WTC11 (cell line): Measurements from ENCODE around the gene ALG6. TPM values are rescaled to one million over a fixed set of nuclear protein-coding genes. Genes with fewer than 3 reads are reported as not detected.

ENCODE experiments used
- ATAC-seq: fragments of 200-7000 bp; cut with Tn5 transposase; 2 replicates; pipeline ENCODE4 v1.10.0; 2021; ENCODE audit warnings: mild to moderate bottlenecking, moderate library complexity
- CTCF ChIA-PET: fragments of 300-600 bp; sonication (Branson Sonifier 250); formaldehyde crosslinking; loops from one replicate; lab custom pipeline; 2021; ENCODE audit warnings: antibody characterized with exemption; lab: Charles Lee
- POLR2A ChIA-PET: fragments of 350-600 bp; sonication (Branson Sonifier 250); formaldehyde crosslinking; loops from one replicate; lab custom pipeline; 2021; ENCODE audit warnings: antibody characterized with exemption; lab: Charles Lee
- DNase-seq: peaks from one replicate; pipeline ENCODE4 v3.0.0; 2021; ENCODE audit warnings: low spot score
- H3K27ac Mint-ChIP-seq: 2 replicates; pipeline ENCODE4 v1.8.0; 2021; ENCODE audit warnings: mixed read lengths
- H3K27me3 Mint-ChIP-seq: 2 replicates; pipeline ENCODE4 v1.8.0; 2021; ENCODE audit warnings: low read depth, mild to moderate bottlenecking, moderate library complexity, mixed read lengths
- H3K36me3 Mint-ChIP-seq: 2 replicates; pipeline ENCODE4 v1.8.0; 2021; ENCODE audit warnings: mixed read lengths
- H3K4me1 Mint-ChIP-seq: 2 replicates; pipeline ENCODE4 v1.8.0; 2022; ENCODE audit warnings: mixed read lengths
- H3K4me3 Mint-ChIP-seq: 2 replicates; pipeline ENCODE4 v1.8.0; 2021; ENCODE audit warnings: mild to moderate bottlenecking, moderate library complexity, mixed read lengths
- H3K9me3 Mint-ChIP-seq: 2 replicates; pipeline ENCODE4 v1.8.0; 2021; ENCODE audit warnings: mixed read lengths
- CBFB ChIP-seq: sonication (generic); formaldehyde crosslinking; IDR thresholded peaks from 2 replicates; pipeline ENCODE4 v1.8.1; 2022; ENCODE audit warnings: mild to moderate bottlenecking, low read depth, missing genetic modification reagents
- ERG ChIP-seq: fragments of 250-450 bp; sonication (Bioruptor Pico); IDR thresholded peaks from 2 replicates; pipeline ENCODE4 v1.8.0; 2021; ENCODE audit warnings: mild to moderate bottlenecking
- ETV6 ChIP-seq: sonication (generic); formaldehyde crosslinking; IDR thresholded peaks from 2 replicates; pipeline ENCODE4 v1.8.1; 2022; ENCODE audit warnings: mild to moderate bottlenecking, missing genetic modification reagents
- FOXP4 ChIP-seq: sonication (generic); formaldehyde crosslinking; IDR thresholded peaks from 2 replicates; pipeline ENCODE4 v1.8.0; 2022; ENCODE audit warnings: mild to moderate bottlenecking, missing genetic modification reagents
- GRHL2 ChIP-seq: fragments of 250-450 bp; sonication (Bioruptor Pico); IDR thresholded peaks from 2 replicates; pipeline ENCODE4 v1.8.0; 2022; ENCODE audit warnings: mild to moderate bottlenecking, moderate library complexity; ENCODE audit not compliant: insufficient replicate concordance, severe bottlenecking
- GTF2I ChIP-seq: fragments of 250-450 bp; sonication (Bioruptor Pico); conservative IDR thresholded peaks from 2 replicates; pipeline ENCODE4 v1.4.0; 2021; ENCODE audit warnings: mild to moderate bottlenecking
- IRF2 ChIP-seq: sonication (generic); formaldehyde crosslinking; IDR thresholded peaks from 2 replicates; pipeline ENCODE4 v1.8.0; 2022; ENCODE audit warnings: low read depth, missing genetic modification reagents, borderline replicate concordance
- JUN ChIP-seq: sonication (generic); formaldehyde crosslinking; IDR thresholded peaks from 2 replicates; pipeline ENCODE4 v1.8.0; 2023; ENCODE audit warnings: mild to moderate bottlenecking, missing genetic modification reagents
- NFATC4 ChIP-seq: fragments of 250-450 bp; sonication (Bioruptor Pico); IDR thresholded peaks from 2 replicates; pipeline ENCODE4 v1.9.0; 2021; ENCODE audit warnings: mild to moderate bottlenecking
- NFYB ChIP-seq: sonication (generic); formaldehyde crosslinking; conservative IDR thresholded peaks from 2 replicates; pipeline ENCODE4 v1.8.0; 2022; ENCODE audit warnings: low read depth, missing genetic modification reagents
- NR3C1 ChIP-seq: sonication (generic); formaldehyde crosslinking; conservative IDR thresholded peaks from 2 replicates; pipeline ENCODE4 v1.8.1; 2023; ENCODE audit warnings: low read depth, mild to moderate bottlenecking, missing genetic modification reagents
- RORB ChIP-seq: fragments of 250-450 bp; sonication (Bioruptor Pico); IDR thresholded peaks from 2 replicates; pipeline ENCODE4 v1.9.0; 2021; ENCODE audit warnings: mild to moderate bottlenecking
- TEAD1 ChIP-seq: sonication (generic); formaldehyde crosslinking; IDR thresholded peaks from 2 replicates; pipeline ENCODE4 v1.8.0; 2022; ENCODE audit warnings: mild to moderate bottlenecking, missing genetic modification reagents
- TEAD4 ChIP-seq: sonication (generic); formaldehyde crosslinking; IDR thresholded peaks from 2 replicates; pipeline ENCODE4 v1.8.0; 2022; ENCODE audit warnings: mild to moderate bottlenecking, missing genetic modification reagents
- ZBTB43 ChIP-seq: sonication (generic); formaldehyde crosslinking; IDR thresholded peaks from 2 replicates; pipeline ENCODE4 v1.8.1; 2023; ENCODE audit warnings: mild to moderate bottlenecking, missing genetic modification reagents
- ZNF232 ChIP-seq: sonication (generic); formaldehyde crosslinking; IDR thresholded peaks from 2 replicates; pipeline ENCODE4 v1.8.0; 2022; ENCODE audit warnings: mild to moderate bottlenecking, missing genetic modification reagents
- ZNF396 ChIP-seq: fragments of 250-450 bp; sonication (Bioruptor Pico); IDR thresholded peaks from 2 replicates; pipeline ENCODE4 v1.8.0; 2021; ENCODE audit warnings: mild to moderate bottlenecking, moderate library complexity, borderline replicate concordance
- ZNF423 ChIP-seq: fragments of 250-450 bp; sonication (Bioruptor Pico); IDR thresholded peaks from 2 replicates; pipeline ENCODE4 v2.1.2; 2022; ENCODE audit warnings: mild to moderate bottlenecking, moderate library complexity
- ZNF671 ChIP-seq: fragments of 250-450 bp; sonication (Bioruptor Pico); IDR thresholded peaks from 2 replicates; pipeline ENCODE4 v1.8.0; 2021; ENCODE audit warnings: mild to moderate bottlenecking
- total RNA-seq: library from RNA; stranded (reverse); gene quantifications from 3 replicates; pipeline ENCODE4 v1.2.3, GENCODE V29; 2021
- TF ChIP-seq, protein P1 (sequence below): sonication (generic); formaldehyde crosslinking; IDR thresholded peaks from 2 replicates; pipeline ENCODE4 v1.8.1; 2023; ENCODE audit warnings: mild to moderate bottlenecking, missing genetic modification reagents, borderline replicate concordance
- TF ChIP-seq, protein P2 (sequence below): sonication (generic); formaldehyde crosslinking; IDR thresholded peaks from 2 replicates; pipeline ENCODE4 v1.8.1; 2022; ENCODE audit warnings: missing genetic modification reagents, borderline replicate concordance
- TF ChIP-seq, protein P3 (sequence below): sonication (generic); formaldehyde crosslinking; IDR thresholded peaks from 2 replicates; pipeline ENCODE4 v1.8.1; 2022; ENCODE audit warnings: low read depth, missing genetic modification reagents, borderline replicate concordance
- TF ChIP-seq, protein P4 (sequence below): fragments of 250-450 bp; sonication (Bioruptor Pico); IDR thresholded peaks from 2 replicates; pipeline ENCODE4 v2.1.2; 2022; ENCODE audit warnings: mild to moderate bottlenecking, moderate library complexity

Gene ALG6
- total RNA-seq, 1 experiment from 2014 or later, result 17.6 TPM

- CTCF ChIA-PET, result interaction anchor here (0.6 to 1.6 kb wide), 10 partner anchors 56 to 584 kb away, joined by 3 to 6 read pairs (median 4); no protein-coding TSS in a partner anchor
- peak; percentile 49 for DNase-seq
- 0 out of 2 replicates have a peak overlapping the region, but pooled peaks have one; percentile 53 for H3K27ac Mint-ChIP-seq
- TF ChIP-seq NFATC4 (no peak), IRF2 (no peak), ERG (no peak), ZNF423 (no peak), ZNF232 (CRISPR knock-in tag) (no peak), JUN (0 out of 2 replicates have a peak, but pooled peaks have one; percentile 11), TEAD1 (CRISPR knock-in tag) (peak; percentile 52; the same call in 1 of the 2 replicates), GTF2I (CRISPR knock-in tag) (no peak), TEAD4 (CRISPR knock-in tag) (0 out of 2 replicates have a peak, but pooled peaks have one; percentile 15), ZBTB43 (0 out of 2 replicates have a peak, but pooled peaks have one; percentile 68), ZNF671 (CRISPR knock-in tag) (no peak), ZNF396 (CRISPR knock-in tag) (no peak), NFYB (CRISPR knock-in tag) (no peak), RORB (CRISPR knock-in tag) (no peak), NR3C1 (peak; percentile 9; the same call in 1 of the 2 replicates), ETV6 (CRISPR knock-in tag) (no peak), GRHL2 (CRISPR knock-in tag) (no peak), CBFB (CRISPR knock-in tag) (no peak), FOXP4 (CRISPR knock-in tag) (0 out of 2 replicates have a peak, but pooled peaks have one; percentile 16)
- TF ChIP-seq, protein P1, sequence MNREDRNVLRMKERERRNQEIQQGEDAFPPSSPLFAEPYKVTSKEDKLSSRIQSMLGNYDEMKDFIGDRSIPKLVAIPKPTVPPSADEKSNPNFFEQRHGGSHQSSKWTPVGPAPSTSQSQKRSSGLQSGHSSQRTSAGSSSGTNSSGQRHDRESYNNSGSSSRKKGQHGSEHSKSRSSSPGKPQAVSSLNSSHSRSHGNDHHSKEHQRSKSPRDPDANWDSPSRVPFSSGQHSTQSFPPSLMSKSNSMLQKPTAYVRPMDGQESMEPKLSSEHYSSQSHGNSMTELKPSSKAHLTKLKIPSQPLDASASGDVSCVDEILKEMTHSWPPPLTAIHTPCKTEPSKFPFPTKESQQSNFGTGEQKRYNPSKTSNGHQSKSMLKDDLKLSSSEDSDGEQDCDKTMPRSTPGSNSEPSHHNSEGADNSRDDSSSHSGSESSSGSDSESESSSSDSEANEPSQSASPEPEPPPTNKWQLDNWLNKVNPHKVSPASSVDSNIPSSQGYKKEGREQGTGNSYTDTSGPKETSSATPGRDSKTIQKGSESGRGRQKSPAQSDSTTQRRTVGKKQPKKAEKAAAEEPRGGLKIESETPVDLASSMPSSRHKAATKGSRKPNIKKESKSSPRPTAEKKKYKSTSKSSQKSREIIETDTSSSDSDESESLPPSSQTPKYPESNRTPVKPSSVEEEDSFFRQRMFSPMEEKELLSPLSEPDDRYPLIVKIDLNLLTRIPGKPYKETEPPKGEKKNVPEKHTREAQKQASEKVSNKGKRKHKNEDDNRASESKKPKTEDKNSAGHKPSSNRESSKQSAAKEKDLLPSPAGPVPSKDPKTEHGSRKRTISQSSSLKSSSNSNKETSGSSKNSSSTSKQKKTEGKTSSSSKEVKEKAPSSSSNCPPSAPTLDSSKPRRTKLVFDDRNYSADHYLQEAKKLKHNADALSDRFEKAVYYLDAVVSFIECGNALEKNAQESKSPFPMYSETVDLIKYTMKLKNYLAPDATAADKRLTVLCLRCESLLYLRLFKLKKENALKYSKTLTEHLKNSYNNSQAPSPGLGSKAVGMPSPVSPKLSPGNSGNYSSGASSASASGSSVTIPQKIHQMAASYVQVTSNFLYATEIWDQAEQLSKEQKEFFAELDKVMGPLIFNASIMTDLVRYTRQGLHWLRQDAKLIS (CRISPR knock-in tag), result no peak
- TF ChIP-seq, protein P2, sequence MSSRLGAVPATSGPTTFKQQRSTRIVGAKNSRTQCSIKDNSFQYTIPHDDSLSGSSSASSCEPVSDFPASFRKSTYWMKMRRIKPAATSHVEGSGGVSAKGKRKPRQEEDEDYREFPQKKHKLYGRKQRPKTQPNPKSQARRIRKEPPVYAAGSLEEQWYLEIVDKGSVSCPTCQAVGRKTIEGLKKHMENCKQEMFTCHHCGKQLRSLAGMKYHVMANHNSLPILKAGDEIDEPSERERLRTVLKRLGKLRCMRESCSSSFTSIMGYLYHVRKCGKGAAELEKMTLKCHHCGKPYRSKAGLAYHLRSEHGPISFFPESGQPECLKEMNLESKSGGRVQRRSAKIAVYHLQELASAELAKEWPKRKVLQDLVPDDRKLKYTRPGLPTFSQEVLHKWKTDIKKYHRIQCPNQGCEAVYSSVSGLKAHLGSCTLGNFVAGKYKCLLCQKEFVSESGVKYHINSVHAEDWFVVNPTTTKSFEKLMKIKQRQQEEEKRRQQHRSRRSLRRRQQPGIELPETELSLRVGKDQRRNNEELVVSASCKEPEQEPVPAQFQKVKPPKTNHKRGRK (CRISPR knock-in tag), result no peak
- TF ChIP-seq, protein P3, sequence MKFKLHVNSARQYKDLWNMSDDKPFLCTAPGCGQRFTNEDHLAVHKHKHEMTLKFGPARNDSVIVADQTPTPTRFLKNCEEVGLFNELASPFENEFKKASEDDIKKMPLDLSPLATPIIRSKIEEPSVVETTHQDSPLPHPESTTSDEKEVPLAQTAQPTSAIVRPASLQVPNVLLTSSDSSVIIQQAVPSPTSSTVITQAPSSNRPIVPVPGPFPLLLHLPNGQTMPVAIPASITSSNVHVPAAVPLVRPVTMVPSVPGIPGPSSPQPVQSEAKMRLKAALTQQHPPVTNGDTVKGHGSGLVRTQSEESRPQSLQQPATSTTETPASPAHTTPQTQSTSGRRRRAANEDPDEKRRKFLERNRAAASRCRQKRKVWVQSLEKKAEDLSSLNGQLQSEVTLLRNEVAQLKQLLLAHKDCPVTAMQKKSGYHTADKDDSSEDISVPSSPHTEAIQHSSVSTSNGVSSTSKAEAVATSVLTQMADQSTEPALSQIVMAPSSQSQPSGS (CRISPR knock-in tag), result no peak
- TF ChIP-seq, protein P4, sequence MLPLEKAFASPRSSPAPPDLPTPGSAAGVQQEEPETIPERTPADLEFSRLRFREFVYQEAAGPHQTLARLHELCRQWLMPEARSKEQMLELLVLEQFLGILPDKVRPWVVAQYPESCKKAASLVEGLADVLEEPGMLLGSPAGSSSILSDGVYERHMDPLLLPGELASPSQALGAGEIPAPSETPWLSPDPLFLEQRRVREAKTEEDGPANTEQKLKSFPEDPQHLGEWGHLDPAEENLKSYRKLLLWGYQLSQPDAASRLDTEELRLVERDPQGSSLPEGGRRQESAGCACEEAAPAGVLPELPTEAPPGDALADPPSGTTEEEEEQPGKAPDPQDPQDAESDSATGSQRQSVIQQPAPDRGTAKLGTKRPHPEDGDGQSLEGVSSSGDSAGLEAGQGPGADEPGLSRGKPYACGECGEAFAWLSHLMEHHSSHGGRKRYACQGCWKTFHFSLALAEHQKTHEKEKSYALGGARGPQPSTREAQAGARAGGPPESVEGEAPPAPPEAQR (CRISPR knock-in tag), result no peak
Observed at GRCh38 chr1:63323865-63324778, 43.3 kb upstream of the ALG6 start.

More at GRCh38 chr1:63323865-63324778, 43.3 kb upstream of the ALG6 start:
- H3K4me3 Mint-ChIP-seq, result peak overlapping the region; percentile 93
- H3K27me3 Mint-ChIP-seq, result peaks cover 56% of the 10 kb centered on the region
- POLR2A ChIA-PET, result interaction anchor here (1.2 kb wide), 1 partner anchor 29 kb away, joined by 4 read pairs; no protein-coding TSS in a partner anchor
- no peak for ATAC-seq
- H3K4me1 Mint-ChIP-seq, result peaks cover 58% of the 10 kb centered on the region
- no peaks in the 10 kb centered on the region for H3K9me3 Mint-ChIP-seq
- no peaks in the 10 kb centered on the region for H3K36me3 Mint-ChIP-seq
